ENCODE results near the gene PACSIN1.

- no peak for TF ChIP-seq CTCF (conservative IDR thresholded peaks at IDR 0.05; ENCODE audit: low read depth, low read length)
- no peak for TF ChIP-seq EZH2 (IDR thresholded peaks at IDR 0.05; ENCODE audit: borderline replicate concordance, low read depth, low read length, poor library complexity, severe bottlenecking)
Measured at GRCh38 chr6:34571388-34571787, 105.5 kb downstream of the PACSIN1 start.
